GM19452 (cell line): Measurements from ENCODE around the gene KIF2C.

Experiments used
- ATAC-seq: cut with Tn5 transposase; IDR thresholded peaks from one replicate; pipeline ENCODE4 v1.9.1; 2021; ENCODE audit not compliant: unreplicated experiment

The KIF2C gene

GRCh38 chr1:44775078-44775929 is 35.7 kb downstream of the KIF2C start, which contains the start of gene RPS8:
Gene RPS8, plus strand, starts transcription at chr1:44775540. Its CDS starts 57 bp downstream, at chr1:44775597.
- peak; percentile 71 for ATAC-seq

GRCh38 chr1:44775930-44776729 is 36.5 kb downstream of the KIF2C start:
- peak; percentile 11 for ATAC-seq

GRCh38 chr1:44776730-44777068 is 37.1 kb downstream of the KIF2C start:
- no peak for ATAC-seq

- no peak for ATAC-seq
These were observed 37.9 kb downstream of the KIF2C start for GRCh38 chr1:44777547-44777946.

- ATAC-seq = no peak
These were observed 38.5 kb downstream of the KIF2C start for GRCh38 chr1:44777969-44778635.

- ATAC-seq = no peak
These were observed 39.3 kb downstream of the KIF2C start for GRCh38 chr1:44778705-44779576.

- no peak for ATAC-seq
These were observed 41.0 kb downstream of the KIF2C start for GRCh38 chr1:44780583-44781121.

GRCh38 chr1:44783697-44784093 is 44.1 kb downstream of the KIF2C start:
- no peak for ATAC-seq

- ATAC-seq = no peak
These were observed 44.7 kb downstream of the KIF2C start for GRCh38 chr1:44784094-44785028.

GRCh38 chr1:44785029-44785380 is 45.4 kb downstream of the KIF2C start:
- ATAC-seq = no peak

GRCh38 chr1:44785501-44786137 is 46.0 kb downstream of the KIF2C start:
- ATAC-seq = no peak

- no peak for ATAC-seq
These were observed 46.7 kb downstream of the KIF2C start for GRCh38 chr1:44786138-44786840.

- no peak for ATAC-seq
These were observed 47.3 kb downstream of the KIF2C start for GRCh38 chr1:44786841-44787426.

GRCh38 chr1:44787506-44787905 is 47.9 kb downstream of the KIF2C start:
- no peak for ATAC-seq

GRCh38 chr1:44788120-44788860 is 48.7 kb downstream of the KIF2C start, which contains the start of gene BEST4:
Gene BEST4, minus strand, starts transcription at chr1:44788170. Its CDS starts 465 bp downstream, at chr1:44787705.
- ATAC-seq = no peak

- ATAC-seq = no peak
These were observed 51.5 kb downstream of the KIF2C start for GRCh38 chr1:44790968-44791801.
